ENCODE data around the gene GPS1. TPM values are rescaled to one million over a fixed set of nuclear protein-coding genes. Genes with fewer than 3 reads are reported as not detected.

The GPS1 gene
- total RNA-seq, 1 donor from 2014 or later: 67.4 TPM

- intact Hi-C loops (cut with DNase I): loop anchor here (5.0 kb wide), 1 partner anchor 46 kb away; the partner anchor contains the start of gene ASPSCR1
Measured at GRCh38 chr17:82023447-82024241, 28.1 kb upstream of the GPS1 start.

GRCh38 chr17:82024859-82025258, 26.8 kb upstream of the GPS1 start:
- no peak for DNase-seq (ENCODE audit: low spot score)
- intact Hi-C loops (cut with DNase I): loop anchor here (5.0 kb wide), 1 partner anchor 48 kb away; the partner anchor contains the start of gene ASPSCR1

More at GRCh38 chr17:82023447-82024241, 28.1 kb upstream of the GPS1 start:
- no peak for DNase-seq (ENCODE audit: low spot score)

- DNase-seq (ENCODE audit: low spot score): no peak
- intact Hi-C loops (cut with DNase I): no loop called here
Measured at GRCh38 chr17:82025401-82026107, 26.1 kb upstream of the GPS1 start.

GRCh38 chr17:82028246-82028645, 23.5 kb upstream of the GPS1 start:
- DNase-seq (ENCODE audit: low spot score): no peak
- intact Hi-C loops (cut with DNase I): no loop called here

GRCh38 chr17:82028966-82029365, 22.7 kb upstream of the GPS1 start:
- intact Hi-C loops (cut with DNase I): no loop called here

GRCh38 chr17:82029391-82029790, 22.3 kb upstream of the GPS1 start:
- intact Hi-C loops (cut with DNase I): no loop called here
- no peak for DNase-seq (ENCODE audit: low spot score)

More at GRCh38 chr17:82028966-82029365, 22.7 kb upstream of the GPS1 start:
- no peak for DNase-seq (ENCODE audit: low spot score)

- DNase-seq (ENCODE audit: low spot score): no peak
- intact Hi-C loops (cut with DNase I): loop anchor here (1.0 kb wide), 1 partner anchor 124 kb away; no protein-coding TSS in a partner anchor
Measured at GRCh38 chr17:82029990-82030469, 21.7 kb upstream of the GPS1 start.

GRCh38 chr17:82030470-82031302, 21.0 kb upstream of the GPS1 start:
- intact Hi-C loops (cut with DNase I): loop anchor here (1.0 kb wide), 1 partner anchor 124 kb away; no protein-coding TSS in a partner anchor
- DNase-seq (ENCODE audit: low spot score): peak; percentile 94

GRCh38 chr17:82031303-82031884, 20.3 kb upstream of the GPS1 start, which contains the start of gene RAC3:
Gene RAC3, plus strand, starts transcription at chr17:82031678. Its CDS starts 84 bp downstream, at chr17:82031762.
- DNase-seq (ENCODE audit: low spot score): no peak
- intact Hi-C loops (cut with DNase I): no loop called here

GRCh38 chr17:82031885-82032627, 19.6 kb upstream of the GPS1 start:
- intact Hi-C loops (cut with DNase I): no loop called here
- no peak for DNase-seq (ENCODE audit: low spot score)

GRCh38 chr17:82033359-82034085, 18.2 kb upstream of the GPS1 start:
- intact Hi-C loops (cut with DNase I): no loop called here
- no peak for DNase-seq (ENCODE audit: low spot score)

- intact Hi-C loops (cut with DNase I): loop anchor here (5.0 kb wide), 1 partner anchor 63 kb away; the partner anchor contains the start of gene FASN
Measured at GRCh38 chr17:82034371-82035011, 17.2 kb upstream of the GPS1 start.

GRCh38 chr17:82035488-82035887, 16.2 kb upstream of the GPS1 start:
- no peak for DNase-seq (ENCODE audit: low spot score)
- intact Hi-C loops (cut with DNase I): loop anchor here (5.0 kb wide), 1 partner anchor 62 kb away; the partner anchor contains the start of gene FASN

More at GRCh38 chr17:82034371-82035011, 17.2 kb upstream of the GPS1 start:
- no peak for DNase-seq (ENCODE audit: low spot score)

- DNase-seq (ENCODE audit: low spot score): no peak
- intact Hi-C loops (cut with DNase I): loop anchor here (5.0 kb wide), 1 partner anchor 61 kb away; the partner anchor contains the start of gene FASN
Measured at GRCh38 chr17:82035956-82036633, 15.6 kb upstream of the GPS1 start.

- intact Hi-C loops (cut with DNase I): loop anchor here (5.0 kb wide), 1 partner anchor 61 kb away; the partner anchor contains the start of gene FASN
- no peak for DNase-seq (ENCODE audit: low spot score)
Measured at GRCh38 chr17:82036634-82037091, 15.0 kb upstream of the GPS1 start.
